Posterior vena cava (tissue), 2 donors: Measurements from ENCODE around the gene UBC. TPM values are rescaled to one million over a fixed set of nuclear protein-coding genes. Genes with fewer than 3 reads are reported as not detected.
"Not testable (repeated sequence)": the region's sequence is repeated elsewhere in the genome, so short reads cannot be mapped to it uniquely, and the experiment has no call there.

ENCODE experiments used
- DNase-seq: peaks from one replicate; pipeline ENCODE4 v3.0.0-alpha.2; 2020; ENCODE audit warnings: low spot score
- intact Hi-C, 2 donors: fragments of 100-400 bp; cut with DNase I; formaldehyde crosslinking; loops; one replicate each; pipeline versions ENCODE4 v1.14.1 to v1.14.2; 2022 to 2023
- total RNA-seq, 2 donors: library from RNA; stranded (reverse); fragmentation: NEBNext Ultra II Directional; extraction: Animal tissue kit (Norgen Biotek cat#: 25700); gene quantifications; one replicate each; pipeline ENCODE4 v1.2.1, GENCODE V29; 2021
- donor health status: DM: yes; HTN: yes; CAD: no.
- donor health status: DM: yes; HTN: yes; CAD: no.

UBC gene
- total RNA-seq, 2 donors from 2014 or later = 993 to 1,405 TPM

- DNase-seq = no peak
- intact Hi-C loops = no loop called here
Observed at GRCh38 chr12:124898923-124899294, 15.5 kb downstream of the UBC start.

- DNase-seq = no peak
- intact Hi-C loops = no loop called here
Observed at GRCh38 chr12:124898200-124898922, 16.1 kb downstream of the UBC start.

- no peak for DNase-seq
- intact Hi-C loops = no loop called here
Observed at GRCh38 chr12:124896461-124896860, 18.0 kb downstream of the UBC start.

- intact Hi-C loops = no loop called here
- no peak for DNase-seq
Observed at GRCh38 chr12:124893792-124894516, 20.5 kb downstream of the UBC start.

GRCh38 chr12:124888260-124888659, 26.2 kb downstream of the UBC start:
- intact Hi-C loops = no loop called here
- DNase-seq = no peak

- intact Hi-C loops, DNase-seq: not testable (repeated sequence)
Observed at GRCh38 chr12:124887766-124888165, 26.7 kb downstream of the UBC start.

- DNase-seq = no peak
- intact Hi-C loops = no loop called here
Observed at GRCh38 chr12:124884587-124885438, 29.6 kb downstream of the UBC start.

GRCh38 chr12:124883263-124884130, 31.0 kb downstream of the UBC start:
- DNase-seq = no peak
- intact Hi-C loops = no loop called here

- intact Hi-C loops = no loop called here
- DNase-seq = no peak
Observed at GRCh38 chr12:124881123-124881522, 33.3 kb downstream of the UBC start.

- intact Hi-C loops, DNase-seq: not testable (repeated sequence)
Observed at GRCh38 chr12:124880335-124880734, 34.1 kb downstream of the UBC start.

GRCh38 chr12:124878795-124879516, 35.5 kb downstream of the UBC start:
- intact Hi-C loops = no loop called here
- DNase-seq = no peak

GRCh38 chr12:124877423-124877822, 37.0 kb downstream of the UBC start:
- intact Hi-C loops = no loop called here
- no peak for DNase-seq

GRCh38 chr12:124876171-124876570, 38.3 kb downstream of the UBC start:
- intact Hi-C loops = no loop called here
- no peak for DNase-seq

- intact Hi-C loops = no loop called here
Observed at GRCh38 chr12:124875803-124876132, 38.7 kb downstream of the UBC start.

GRCh38 chr12:124874988-124875802, 39.3 kb downstream of the UBC start:
- intact Hi-C loops = no loop called here
- DNase-seq = no peak

More at GRCh38 chr12:124875803-124876132, 38.7 kb downstream of the UBC start:
- no peak for DNase-seq

GRCh38 chr12:124874188-124874587, 40.3 kb downstream of the UBC start:
- no peak for DNase-seq
- intact Hi-C loops = no loop called here

- intact Hi-C loops = no loop called here
- no peak for DNase-seq
Observed at GRCh38 chr12:124872068-124872719, 42.3 kb downstream of the UBC start.
